ENCODE measurements around the gene ATP1B2.
A peak's percentile ranks its signal among the peaks of the same experiment; 100 is the strongest.
"Not testable (repeated sequence)": the region's sequence is repeated elsewhere in the genome, so short reads cannot be mapped to it uniquely, and the experiment has no call there.

Gene ATP1B2

GRCh38 chr17:7650509-7651096 is at the start of gene ATP1B2:
TSS of gene ATP1B2 (plus strand) at chr17:7650926. CDS start at chr17:7651519, 593 bp downstream.
- DNase-seq (ENCODE audit: low spot score) = peak; percentile 82

GRCh38 chr17:7606280-7606679 is 44.4 kb upstream of the ATP1B2 start:
- DNase-seq (ENCODE audit: low spot score) = no peak

GRCh38 chr17:7610641-7611040 is 40.1 kb upstream of the ATP1B2 start:
- no peak for DNase-seq (ENCODE audit: low spot score)

- DNase-seq (ENCODE audit: low spot score) = no peak
Observed at GRCh38 chr17:7611635-7612293, 39.0 kb upstream of the ATP1B2 start.

GRCh38 chr17:7612294-7612640 is 38.5 kb upstream of the ATP1B2 start:
- no peak for DNase-seq (ENCODE audit: low spot score)

- DNase-seq (ENCODE audit: low spot score) = no peak
Observed at GRCh38 chr17:7613769-7614424, 36.8 kb upstream of the ATP1B2 start.

- peak; percentile 100 for DNase-seq (ENCODE audit: low spot score)
Observed at GRCh38 chr17:7614425-7615264, 36.1 kb upstream of the ATP1B2 start, which contains the start of gene FXR2. TSS of gene FXR2 (minus strand) at chr17:7614897. CDS start at chr17:7614532, 365 bp downstream.

GRCh38 chr17:7615265-7615747 is 35.4 kb upstream of the ATP1B2 start:
- no peak for DNase-seq (ENCODE audit: low spot score)

- no peak for DNase-seq (ENCODE audit: low spot score)
Observed at GRCh38 chr17:7618608-7619007, 32.1 kb upstream of the ATP1B2 start.

GRCh38 chr17:7620835-7621234 is 29.9 kb upstream of the ATP1B2 start:
- no peak for DNase-seq (ENCODE audit: low spot score)

GRCh38 chr17:7623661-7624060 is 27.1 kb upstream of the ATP1B2 start:
- no peak for DNase-seq (ENCODE audit: low spot score)

- DNase-seq (ENCODE audit: low spot score) = not testable (repeated sequence)
Observed at GRCh38 chr17:7625749-7626148, 25.0 kb upstream of the ATP1B2 start.

- DNase-seq (ENCODE audit: low spot score) = peak; percentile 59
Observed at GRCh38 chr17:7626307-7626706, 24.4 kb upstream of the ATP1B2 start.

GRCh38 chr17:7626956-7627249 is 23.8 kb upstream of the ATP1B2 start:
- DNase-seq (ENCODE audit: low spot score) = no peak

- peak; percentile 97 for DNase-seq (ENCODE audit: low spot score)
Observed at GRCh38 chr17:7627250-7628121, 23.2 kb upstream of the ATP1B2 start, which contains the start of gene SAT2. TSS of gene SAT2 (minus strand) at chr17:7627821. CDS start at chr17:7627635, 186 bp downstream.

- DNase-seq (ENCODE audit: low spot score) = no peak
Observed at GRCh38 chr17:7629939-7630571, 20.7 kb upstream of the ATP1B2 start, which contains the start of gene SHBG. TSS of gene SHBG (plus strand) at chr17:7630135. CDS start at chr17:7630173, 38 bp downstream.

- no peak for DNase-seq (ENCODE audit: low spot score)
Observed at GRCh38 chr17:7631398-7632380, 19.0 kb upstream of the ATP1B2 start.

- DNase-seq (ENCODE audit: low spot score) = peak; percentile 35
Observed at GRCh38 chr17:7632492-7632894, 18.2 kb upstream of the ATP1B2 start.

- DNase-seq (ENCODE audit: low spot score) = no peak
Observed at GRCh38 chr17:7633093-7633492, 17.6 kb upstream of the ATP1B2 start.

All from Ammon's horn (tissue), 1 donor.